MG63 (cell line): ENCODE results near the gene SYT1. TPM values are rescaled to one million over a fixed set of nuclear protein-coding genes. Genes with fewer than 3 reads are reported as not detected.

Source experiments
- DNase-seq: peaks from one replicate; pipeline ENCODE4 v3.0.0-alpha.2; 2020
- H3K27me3 ChIP-seq: fragments of 250-450 bp; sonication (Bioruptor Pico); 2 replicates; pipeline ENCODE4 v1.5.1; 2020; ENCODE audit warnings: mild to moderate bottlenecking, moderate library complexity
- H3K36me3 ChIP-seq: fragments of 250-450 bp; sonication (Bioruptor Pico); 2 replicates; pipeline ENCODE4 v1.5.1; 2020; ENCODE audit warnings: mild to moderate bottlenecking, moderate library complexity
- H3K4me3 ChIP-seq: fragments of 250-450 bp; sonication (Bioruptor Pico); 2 replicates; pipeline ENCODE4 v1.5.1; 2020; ENCODE audit warnings: mild to moderate bottlenecking, moderate library complexity
- H3K9me3 ChIP-seq: fragments of 250-450 bp; sonication (Bioruptor Pico); 2 replicates; pipeline ENCODE4 v1.5.1; 2020; ENCODE audit warnings: mild to moderate bottlenecking, moderate library complexity
- total RNA-seq: library from RNA; depleted of rRNA; stranded (reverse); fragments of >200 nt; shearing (Covaris generic); gene quantifications from 2 replicates; pipeline ENCODE4 v1.2.3, GENCODE V29; 2014; ENCODE audit warnings: low replicate concordance

SYT1 gene
- total RNA-seq, 1 experiment from 2014 or later: not detected

- DNase-seq: no peak
- no peak overlapping the region for H3K4me3 ChIP-seq
These were observed 386.6 kb downstream of the SYT1 start for GRCh38 chr12:79250960-79251755.

DNA sequence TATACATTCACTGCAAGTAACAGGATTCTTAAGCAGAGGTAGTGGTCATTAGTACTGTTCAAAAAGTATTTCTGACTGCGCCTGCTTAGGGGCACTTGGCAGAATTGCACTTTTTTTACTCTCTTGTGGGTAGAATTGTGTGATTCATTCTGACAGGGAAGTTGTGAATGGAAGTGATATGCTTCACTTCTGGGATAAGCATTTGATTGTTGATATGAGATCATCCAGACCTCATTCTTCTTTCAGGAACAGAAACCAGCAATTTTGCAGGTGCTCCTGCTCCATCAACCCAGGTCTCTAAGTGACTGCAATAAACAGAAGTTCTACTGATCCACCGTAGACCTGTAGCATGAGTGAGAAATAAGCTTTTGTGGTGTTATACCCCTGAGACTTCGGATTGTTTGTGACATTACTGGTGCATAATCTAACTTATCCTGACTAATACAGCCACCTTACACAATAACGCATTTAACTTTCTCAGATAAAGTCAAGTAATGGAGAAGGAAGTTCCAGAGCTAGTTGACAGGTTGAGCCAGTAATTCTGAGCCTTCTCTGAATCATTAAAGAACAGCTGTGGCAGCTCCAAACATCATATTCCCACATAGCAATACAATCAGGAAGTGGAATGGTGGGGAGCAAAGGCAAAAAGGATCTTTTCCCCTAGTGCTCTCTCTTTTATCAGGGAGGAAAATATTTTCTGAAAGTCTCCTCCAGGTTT lies 387.9 kb downstream of the SYT1 start:
- H3K9me3 ChIP-seq: no peaks in the 10 kb centered on the region
- H3K36me3 ChIP-seq: no peaks in the 10 kb centered on the region
- no peak for DNase-seq
- peaks cover 3% of the 10 kb centered on the region; the same call in 1 of the 2 replicates for H3K27me3 ChIP-seq
- H3K4me3 ChIP-seq: no peak overlapping the region

More at GRCh38 chr12:79250960-79251755, 386.6 kb downstream of the SYT1 start:
- H3K9me3 ChIP-seq: no peaks in the 10 kb centered on the region
- no peaks in the 10 kb centered on the region for H3K36me3 ChIP-seq
- H3K27me3 ChIP-seq: no peaks in the 10 kb centered on the region

- no peak for DNase-seq
- Histone ChIP-seq H3K36me3 (no peaks in the 10 kb centered on the region), H3K27me3 (peaks cover 3% of the 10 kb centered on the region; the same call in 1 of the 2 replicates), H3K4me3 (no peak overlapping the region), H3K9me3 (no peaks in the 10 kb centered on the region)
These were observed 390.7 kb downstream of the SYT1 start for GRCh38 chr12:79255288-79255687.

DNA sequence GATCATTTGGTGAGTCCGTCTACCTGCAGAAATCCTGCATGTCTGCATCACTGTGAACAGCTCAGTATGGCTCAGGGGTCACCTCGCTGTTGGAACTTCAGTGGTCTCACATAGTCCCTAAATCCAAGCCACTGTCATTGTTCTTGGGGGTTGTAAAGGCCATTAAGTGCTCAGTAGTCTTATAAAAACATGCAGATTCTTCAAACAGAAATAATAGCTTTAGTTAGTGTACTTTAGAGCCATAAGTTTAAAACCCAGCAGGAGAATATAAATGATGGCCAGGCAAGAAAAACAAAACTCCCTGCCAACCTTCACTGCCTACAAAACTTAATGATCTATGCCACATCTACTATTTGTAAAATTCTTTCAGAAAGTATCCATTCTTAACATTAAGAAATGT lies 396.3 kb downstream of the SYT1 start:
- peaks cover 3% of the 10 kb centered on the region; the same call in 1 of the 2 replicates for H3K27me3 ChIP-seq
- no peaks in the 10 kb centered on the region for H3K9me3 ChIP-seq
- no peaks in the 10 kb centered on the region for H3K36me3 ChIP-seq
- no peak overlapping the region for H3K4me3 ChIP-seq
- DNase-seq: no peak

DNA sequence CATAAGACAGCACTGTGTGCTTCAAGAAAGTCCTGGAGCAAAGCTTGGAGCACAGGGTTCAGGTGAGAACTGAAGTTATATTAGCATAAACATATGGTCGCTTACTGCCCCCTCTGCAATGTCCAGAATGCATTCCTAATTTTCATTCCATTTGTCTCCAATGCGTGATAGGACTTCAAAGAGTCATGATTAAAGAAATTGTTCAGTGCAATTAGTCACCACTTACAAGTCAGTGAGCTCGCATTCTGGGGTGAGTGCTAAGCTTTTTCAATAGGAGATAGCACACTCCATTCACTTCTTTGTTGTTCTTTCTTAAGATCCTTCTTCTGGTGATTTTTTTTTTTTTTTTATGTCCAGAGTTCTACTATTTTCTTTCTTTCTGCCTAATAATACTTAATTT lies 398.4 kb downstream of the SYT1 start:
- Histone ChIP-seq H3K9me3 (no peaks in the 10 kb centered on the region), H3K27me3 (no peaks in the 10 kb centered on the region), H3K4me3 (no peak overlapping the region), H3K36me3 (no peaks in the 10 kb centered on the region)
- no peak for DNase-seq

DNA sequence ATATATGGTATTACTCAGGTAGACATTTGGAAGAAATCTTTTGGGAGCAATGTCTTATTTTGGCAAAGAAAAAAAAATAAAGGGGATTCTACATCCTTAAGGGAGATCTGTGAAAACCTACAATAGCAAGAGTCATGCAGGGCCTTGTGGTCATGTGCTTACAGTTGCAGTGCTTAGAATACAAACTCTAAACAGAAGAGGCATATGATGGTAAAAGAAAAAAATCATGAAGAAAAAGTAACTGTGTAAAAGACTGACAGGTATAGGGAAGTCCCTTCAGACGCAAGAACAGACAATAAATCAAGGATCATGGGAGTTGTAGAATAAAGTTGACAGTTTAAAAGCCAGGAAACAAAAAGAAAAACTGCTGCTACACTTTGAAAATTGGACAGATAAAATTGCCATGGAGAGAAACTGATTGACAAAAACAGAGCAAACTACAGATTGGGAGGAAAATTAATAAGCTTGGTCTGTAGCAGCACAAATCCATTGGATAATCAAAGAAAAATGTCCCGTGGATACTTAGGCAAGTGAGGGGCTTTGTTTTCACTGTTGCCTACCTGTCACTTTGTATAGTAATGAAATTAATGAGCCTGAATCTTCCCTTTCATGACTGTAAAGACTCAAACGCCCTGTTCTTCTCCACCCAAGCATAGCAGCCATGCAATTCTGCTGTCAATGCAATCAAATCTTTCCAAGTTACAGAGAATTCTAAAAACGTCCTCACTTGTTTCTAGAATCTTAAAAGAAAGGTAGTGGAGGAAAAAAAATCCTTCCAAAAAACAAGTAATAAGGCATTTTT lies 402.0 kb downstream of the SYT1 start:
- no peaks in the 10 kb centered on the region for H3K9me3 ChIP-seq
- H3K27me3 ChIP-seq: no peaks in the 10 kb centered on the region
- H3K4me3 ChIP-seq: no peak overlapping the region

DNA sequence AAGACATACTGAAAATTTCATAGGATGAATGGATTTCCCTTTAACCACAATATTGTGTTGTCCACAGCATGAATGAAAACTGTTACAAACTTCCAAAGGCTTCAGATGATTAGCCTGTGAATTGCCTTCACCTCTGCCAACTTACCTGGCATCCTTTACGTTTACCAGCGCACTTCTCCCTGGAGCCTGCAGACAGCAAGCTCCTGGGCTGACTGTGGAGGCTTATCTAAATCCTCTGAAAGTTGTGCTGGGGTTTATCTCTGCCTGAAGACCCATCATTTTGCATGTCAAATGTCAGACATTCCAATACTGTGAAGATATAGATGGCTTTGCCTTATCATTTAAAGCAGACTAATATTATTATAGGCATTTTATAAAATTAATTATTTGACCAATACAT lies 403.0 kb downstream of the SYT1 start:
- no peak overlapping the region for H3K4me3 ChIP-seq

More for the DNA sequence above, 402.0 kb downstream of the SYT1 start:
- no peak for DNase-seq
- no peaks in the 10 kb centered on the region for H3K36me3 ChIP-seq

DNA sequence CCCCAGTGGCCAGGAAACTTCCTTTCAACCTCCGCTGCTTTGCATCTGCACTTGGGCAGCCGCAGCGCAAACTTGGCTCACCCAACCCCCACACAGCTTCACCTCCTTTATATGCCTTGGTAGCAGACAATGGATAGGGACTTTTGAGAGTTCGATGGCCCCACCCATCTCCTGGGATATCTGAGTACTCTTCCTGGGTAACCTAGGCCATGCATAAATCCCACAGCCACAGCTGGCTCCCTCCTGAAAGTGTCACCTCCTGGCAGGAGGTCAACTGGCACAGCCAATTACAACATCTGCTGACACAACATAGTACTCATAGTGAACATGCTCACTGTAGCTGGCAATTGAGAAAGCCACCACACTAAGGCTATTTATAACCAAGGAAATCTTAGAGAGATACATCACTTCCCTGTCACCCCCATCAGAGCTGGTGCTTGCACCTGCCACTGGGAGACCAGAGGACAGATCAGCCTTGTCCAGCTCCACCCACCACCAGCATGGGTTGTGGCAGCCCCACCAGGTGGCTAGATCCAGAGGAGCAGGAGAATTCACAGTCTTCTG lies 410.0 kb downstream of the SYT1 start:
- H3K9me3 ChIP-seq: no peaks in the 10 kb centered on the region
- no peaks in the 10 kb centered on the region for H3K36me3 ChIP-seq
- DNase-seq: peak; percentile 32
- H3K4me3 ChIP-seq: no peak overlapping the region
- H3K27me3 ChIP-seq: no peaks in the 10 kb centered on the region

More for the DNA sequence above, 403.0 kb downstream of the SYT1 start:
- H3K9me3 ChIP-seq: no peaks in the 10 kb centered on the region
- DNase-seq: no peak
- no peaks in the 10 kb centered on the region for H3K36me3 ChIP-seq
- H3K27me3 ChIP-seq: no peaks in the 10 kb centered on the region

GRCh38 chr12:79275631-79276030 lies 411.1 kb downstream of the SYT1 start:
- no peak for DNase-seq
- Histone ChIP-seq H3K36me3 (no peaks in the 10 kb centered on the region), H3K4me3 (no peak overlapping the region), H3K9me3 (no peaks in the 10 kb centered on the region), H3K27me3 (no peaks in the 10 kb centered on the region)

DNA sequence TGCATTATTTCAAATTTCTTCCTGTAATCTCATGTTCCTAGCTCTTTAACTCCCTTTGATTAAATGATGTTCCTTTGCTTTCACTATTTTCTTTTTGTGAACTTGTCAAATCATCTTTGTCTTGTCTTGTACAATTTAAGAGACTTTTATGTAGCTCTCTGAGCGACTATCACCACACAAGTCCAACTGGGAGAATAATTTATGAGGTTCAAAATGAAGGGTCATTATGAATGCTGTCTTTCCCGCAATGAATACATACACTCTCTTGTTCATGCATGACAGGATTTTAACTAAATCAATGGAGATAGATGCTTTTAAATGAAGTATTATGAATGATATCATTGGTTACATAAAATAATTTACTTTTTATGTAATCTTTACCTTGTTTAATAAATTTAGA lies 418.8 kb downstream of the SYT1 start:
- H3K9me3 ChIP-seq: no peaks in the 10 kb centered on the region
- no peaks in the 10 kb centered on the region for H3K36me3 ChIP-seq
- H3K27me3 ChIP-seq: 0 out of 2 replicates have a peak, but pooled peaks cover 3% of the 10 kb centered on the region
- no peak for DNase-seq
- no peak overlapping the region for H3K4me3 ChIP-seq

DNA sequence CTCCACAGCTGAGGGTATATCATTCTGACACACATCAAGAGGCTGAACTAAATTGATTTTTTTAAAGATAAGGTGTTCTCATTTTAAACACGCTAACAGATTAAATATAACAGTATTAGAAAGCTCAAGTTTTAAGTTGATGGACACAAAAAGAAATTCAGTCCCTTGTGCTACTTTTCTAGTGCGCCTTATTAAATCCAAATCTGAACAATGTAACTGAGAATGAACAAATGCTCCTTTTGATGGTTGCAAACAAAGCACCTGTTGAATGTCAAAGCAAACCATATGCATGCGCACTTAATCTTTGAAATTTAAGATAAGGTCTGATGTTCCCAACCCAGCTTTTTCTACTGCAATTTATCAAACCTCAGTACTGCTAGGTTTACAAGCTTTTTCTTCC lies 424.3 kb downstream of the SYT1 start:
- Histone ChIP-seq H3K9me3 (no peaks in the 10 kb centered on the region), H3K27me3 (0 out of 2 replicates have a peak, but pooled peaks cover 3% of the 10 kb centered on the region), H3K4me3 (no peak overlapping the region), H3K36me3 (no peaks in the 10 kb centered on the region)
- DNase-seq: no peak

DNA sequence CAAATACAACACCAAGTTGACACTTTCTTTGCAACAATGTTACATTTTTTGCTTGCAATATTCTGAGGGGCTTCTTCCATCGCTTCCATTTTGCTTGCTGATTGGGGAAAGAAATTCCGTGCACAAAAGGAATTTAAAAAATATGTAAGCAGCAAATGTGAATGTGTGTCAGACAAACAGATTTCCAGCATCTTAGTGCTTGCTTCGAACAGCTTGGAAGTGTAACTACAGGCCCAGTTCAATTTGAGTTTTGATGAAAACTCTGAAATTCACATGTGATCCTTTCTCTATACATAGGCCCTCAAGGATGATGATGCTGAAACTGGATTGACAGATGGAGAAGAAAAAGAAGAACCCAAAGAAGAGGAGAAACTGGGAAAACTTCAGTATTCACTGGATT lies 427.1 kb downstream of the SYT1 start:
- DNase-seq: no peak
- H3K9me3 ChIP-seq: no peaks in the 10 kb centered on the region
- 0 out of 2 replicates have a peak, but pooled peaks cover 3% of the 10 kb centered on the region for H3K27me3 ChIP-seq
- H3K36me3 ChIP-seq: no peaks in the 10 kb centered on the region
- H3K4me3 ChIP-seq: no peak overlapping the region

- H3K9me3 ChIP-seq: no peaks in the 10 kb centered on the region
- H3K27me3 ChIP-seq: no peaks in the 10 kb centered on the region
- no peaks in the 10 kb centered on the region for H3K36me3 ChIP-seq
- no peak overlapping the region for H3K4me3 ChIP-seq
- no peak for DNase-seq
These were observed 430.0 kb downstream of the SYT1 start for GRCh38 chr12:79294590-79294989.

DNA sequence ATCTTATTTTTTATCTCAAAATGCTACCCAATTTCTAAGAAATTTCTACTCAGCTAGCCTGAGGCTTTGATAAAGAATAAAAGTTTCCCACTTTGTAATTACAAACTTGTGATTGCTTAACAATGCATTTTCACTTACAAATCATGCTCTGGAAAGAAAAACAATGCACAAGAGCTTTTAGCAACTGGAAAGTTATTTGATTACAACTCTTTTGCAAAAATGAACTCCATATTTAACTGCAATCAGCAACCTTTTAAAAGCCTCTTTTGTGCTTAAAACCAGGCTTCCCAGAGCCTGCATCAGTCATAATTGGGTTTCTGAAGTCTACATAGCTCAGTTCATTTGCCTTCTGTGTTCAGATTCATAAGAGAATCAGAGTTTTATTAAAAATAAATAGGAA lies 431.0 kb downstream of the SYT1 start:
- H3K4me3 ChIP-seq: no peak overlapping the region
- H3K36me3 ChIP-seq: no peaks in the 10 kb centered on the region
- H3K9me3 ChIP-seq: no peaks in the 10 kb centered on the region
- H3K27me3 ChIP-seq: no peaks in the 10 kb centered on the region
- DNase-seq: no peak

- DNase-seq: no peak
- no peaks in the 10 kb centered on the region for H3K9me3 ChIP-seq
- H3K36me3 ChIP-seq: no peaks in the 10 kb centered on the region
- no peaks in the 10 kb centered on the region for H3K27me3 ChIP-seq
- H3K4me3 ChIP-seq: no peak overlapping the region
These were observed 431.6 kb downstream of the SYT1 start for GRCh38 chr12:79296133-79296532.

- Histone ChIP-seq H3K36me3 (no peaks in the 10 kb centered on the region), H3K4me3 (no peak overlapping the region), H3K27me3 (no peaks in the 10 kb centered on the region), H3K9me3 (no peaks in the 10 kb centered on the region)
- DNase-seq: no peak
These were observed 432.3 kb downstream of the SYT1 start for GRCh38 chr12:79296871-79297270.

GRCh38 chr12:79298506-79298905 lies 433.9 kb downstream of the SYT1 start:
- no peaks in the 10 kb centered on the region for H3K36me3 ChIP-seq
- no peaks in the 10 kb centered on the region for H3K9me3 ChIP-seq
- DNase-seq: no peak
- no peaks in the 10 kb centered on the region for H3K27me3 ChIP-seq
- no peak overlapping the region for H3K4me3 ChIP-seq
